Glomerular endothelial cell (primary cell): ENCODE results near the gene ARNT2. TPM values are rescaled to one million over a fixed set of nuclear protein-coding genes. Genes with fewer than 3 reads are reported as not detected.

Experiments
- DNase-seq: peaks from one replicate; pipeline ENCODE4 v3.0.0-alpha.2; 2011; ENCODE audit warnings: low read depth, low spot score; ENCODE audit errors: extremely low read depth
- total RNA-seq: library from RNA; depleted of rRNA; stranded (reverse); fragments of >200 nt; gene quantifications from 2 replicates; pipeline ENCODE4 v1.2.3, GENCODE V29; 2015

The ARNT2 gene
- total RNA-seq, 1 donor from 2014 or later: 1.3 TPM

DNA sequence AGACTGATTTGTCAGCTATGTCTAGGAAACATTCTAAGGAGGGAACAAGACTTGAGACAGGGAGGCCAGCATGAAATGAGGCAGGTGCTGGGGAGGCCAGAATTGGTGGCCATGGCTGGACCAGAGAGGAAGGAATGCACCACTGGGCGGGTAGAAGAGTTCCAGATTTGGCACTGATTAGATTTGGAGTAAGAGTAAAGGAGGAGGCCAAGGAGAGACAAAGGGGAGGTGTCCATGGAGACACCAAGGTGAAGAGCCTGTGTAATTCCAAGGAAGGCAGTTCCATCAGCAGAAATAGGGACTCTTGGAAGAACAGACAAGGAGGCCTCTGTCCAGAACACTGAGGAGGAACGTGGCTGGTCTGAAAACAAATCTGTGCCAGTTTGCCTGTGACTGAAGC is 1.8 kb downstream of the ARNT2 start:
- no peak for DNase-seq

DNA sequence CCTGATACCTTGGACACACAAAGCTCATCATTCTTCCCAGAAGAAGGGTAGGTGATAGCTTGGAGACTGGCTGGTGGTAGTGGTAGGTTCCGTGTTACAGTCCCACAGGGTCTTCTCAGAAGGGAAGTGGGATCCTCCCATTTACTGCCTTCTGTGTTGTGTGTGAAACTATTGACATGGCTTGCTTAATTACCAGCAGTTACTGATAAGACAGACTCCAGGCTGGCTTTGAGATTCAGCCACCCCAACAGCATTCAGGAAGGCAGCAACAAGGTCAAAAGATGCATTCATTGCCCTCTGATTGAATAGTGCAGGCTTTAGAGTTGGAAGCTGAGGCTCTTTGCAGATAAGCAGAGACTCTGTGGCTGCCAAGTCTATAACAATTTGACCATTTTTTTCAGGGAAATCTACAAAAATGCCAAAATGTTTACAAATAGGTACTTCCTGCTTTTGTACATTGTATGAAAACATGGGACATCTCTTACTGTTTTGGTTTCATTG is 7.7 kb downstream of the ARNT2 start:
- no peak for DNase-seq

DNA sequence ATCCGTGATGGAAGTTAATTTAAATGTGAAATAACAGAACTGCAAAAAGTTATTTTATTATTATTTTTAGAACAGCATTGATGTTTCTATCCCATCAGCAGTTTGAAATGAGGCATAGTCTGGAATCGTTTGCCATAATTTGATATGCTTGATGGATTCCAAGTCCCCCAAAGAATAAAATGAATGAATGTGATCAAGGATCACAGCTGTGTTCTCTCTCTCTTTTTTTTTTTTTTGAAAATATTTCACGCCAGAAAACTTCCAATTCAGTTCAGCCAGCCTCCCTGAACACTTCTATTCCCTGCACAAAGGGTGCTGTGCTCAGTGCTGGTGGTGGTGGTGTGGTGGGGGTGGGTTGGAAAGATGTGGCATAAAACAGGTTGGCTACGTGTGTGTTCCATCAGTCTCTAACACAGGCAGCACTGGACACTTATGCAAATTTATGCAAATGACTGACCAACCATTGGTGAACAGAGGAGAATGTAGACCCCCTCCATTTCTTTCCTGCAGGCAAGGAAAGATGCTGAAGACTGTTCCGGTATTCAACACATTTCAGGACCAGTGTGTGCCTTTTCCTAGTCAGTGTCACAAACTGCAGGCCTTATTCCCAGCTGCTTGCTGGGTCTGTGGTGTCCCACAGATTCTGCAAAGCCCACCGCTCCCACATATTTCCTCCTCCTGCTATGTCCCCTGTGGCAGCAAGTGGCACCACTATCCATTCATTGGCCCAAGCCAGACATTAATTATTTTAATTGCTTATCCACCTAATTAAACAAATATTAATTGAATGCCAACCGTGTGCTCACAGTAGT is 10.6 kb downstream of the ARNT2 start:
- no peak for DNase-seq

DNA sequence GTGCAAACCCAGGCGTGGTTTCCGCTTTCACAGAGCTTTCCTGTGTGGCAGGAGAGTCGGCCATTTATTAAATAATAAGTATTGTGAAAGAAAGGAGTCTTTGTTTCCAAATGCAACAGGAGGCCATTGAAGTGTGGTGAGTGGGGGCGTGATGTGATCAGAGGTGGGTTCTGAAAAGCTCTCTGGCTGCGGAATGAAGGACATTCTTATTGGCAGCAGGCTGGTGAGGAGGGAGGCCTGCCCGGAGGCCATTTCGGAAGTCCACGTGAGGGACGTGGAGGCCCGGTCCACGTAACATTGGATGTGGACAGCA is 11.1 kb downstream of the ARNT2 start:
- no peak for DNase-seq

DNA sequence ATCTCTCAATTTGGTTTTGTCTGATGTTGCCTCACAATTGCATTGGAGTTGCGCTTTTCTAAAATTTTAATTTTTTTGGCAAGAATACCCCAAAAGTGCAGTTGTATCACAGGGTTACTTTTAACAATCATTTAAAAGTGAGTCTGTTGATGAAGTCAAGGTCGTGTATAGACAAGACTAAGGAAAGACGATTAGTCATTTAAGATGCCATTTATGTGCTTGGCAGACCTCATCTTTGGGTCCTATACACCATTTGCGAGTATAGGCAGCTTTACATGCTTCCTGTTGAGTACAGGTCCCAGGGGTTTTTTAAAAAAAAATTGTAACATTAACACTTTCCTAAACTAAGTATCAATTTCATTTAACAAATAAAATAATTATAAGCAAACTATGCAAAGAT is 12.5 kb downstream of the ARNT2 start:
- DNase-seq: no peak

DNA sequence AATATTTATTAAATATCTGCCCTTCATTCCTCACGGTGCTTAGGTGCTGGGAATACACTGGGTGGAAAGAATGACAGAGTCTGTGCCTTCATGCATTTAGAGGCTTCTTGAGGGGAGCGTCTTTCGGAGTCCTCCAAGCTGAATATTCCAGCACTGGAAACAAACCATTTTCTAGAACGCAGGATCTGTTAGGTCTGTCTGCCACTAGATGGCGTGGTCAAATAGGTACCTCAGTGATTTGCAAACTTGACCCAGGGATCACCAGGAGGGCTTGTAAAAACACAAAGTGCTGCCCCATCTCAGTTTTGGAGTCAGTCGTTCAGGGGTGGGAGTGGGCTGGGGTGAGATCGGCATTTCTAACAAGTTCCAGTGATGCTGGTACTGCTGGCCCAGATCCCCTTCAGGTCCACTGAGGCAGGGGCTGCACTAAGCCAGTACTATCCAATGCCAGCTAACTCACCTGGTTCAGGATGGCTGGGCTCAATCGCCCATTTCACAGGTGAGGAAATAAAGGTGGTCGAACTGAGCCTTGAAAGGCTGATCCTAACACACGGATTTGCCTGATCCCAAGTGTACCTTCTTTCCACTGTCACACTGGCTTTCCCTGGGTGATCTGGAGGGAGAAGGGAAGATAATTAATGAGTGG is 14.8 kb downstream of the ARNT2 start:
- DNase-seq: peak; percentile 16

DNA sequence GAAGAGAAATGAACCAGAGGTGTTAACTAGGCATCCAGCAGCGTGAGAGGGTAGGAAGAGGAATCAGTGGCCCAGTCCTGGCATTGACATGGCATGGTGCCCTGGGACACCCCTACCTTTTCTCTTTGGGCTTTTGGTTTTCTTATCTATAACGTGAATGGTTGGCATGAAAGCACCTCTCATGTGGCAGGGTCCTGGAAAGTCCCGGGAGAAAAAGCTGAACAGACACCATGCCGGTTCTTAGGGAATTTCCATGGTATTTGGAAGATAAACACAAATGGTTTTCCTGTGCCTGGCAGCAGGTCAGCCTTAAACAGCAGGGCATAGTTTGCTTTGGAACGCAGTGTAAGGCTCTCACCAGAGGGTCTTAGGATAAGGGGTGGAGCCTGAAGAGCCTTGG is 15.4 kb downstream of the ARNT2 start:
- DNase-seq: no peak

DNA sequence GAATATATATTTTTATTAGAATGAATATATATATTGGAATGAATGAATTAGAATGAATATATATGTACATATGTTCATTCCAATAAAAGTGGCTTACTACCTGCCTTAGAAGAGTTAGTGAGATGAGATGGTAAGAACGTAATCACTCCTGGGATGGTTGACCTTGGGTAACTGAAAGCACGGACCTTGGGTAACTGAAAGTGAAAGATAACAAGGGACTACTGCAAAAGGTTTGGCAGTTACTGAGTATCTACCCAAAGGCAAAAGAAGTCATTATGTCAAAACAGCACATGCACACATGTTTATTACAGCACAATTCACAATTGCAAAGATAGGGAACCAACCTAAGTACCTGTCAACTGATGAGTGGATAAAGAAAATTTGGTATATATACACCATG is 16.5 kb downstream of the ARNT2 start:
- DNase-seq: no peak

DNA sequence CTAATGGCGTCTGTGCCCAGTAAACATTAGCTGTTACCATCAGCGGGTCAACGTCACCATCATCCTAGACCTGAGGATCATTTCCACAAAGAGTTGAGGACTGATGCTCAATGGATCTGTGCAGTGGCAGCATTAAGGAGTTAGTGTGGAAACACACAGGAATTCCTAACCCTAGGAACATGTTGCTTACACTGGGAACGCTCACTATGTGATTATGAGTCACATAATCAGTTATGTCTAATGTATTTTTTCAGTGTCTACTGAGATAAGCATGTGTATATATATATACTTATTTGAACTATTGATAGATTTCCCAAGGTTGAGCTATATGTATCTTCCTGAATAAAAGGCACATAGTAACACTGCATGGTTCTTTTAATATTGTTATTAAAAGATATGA is 19.0 kb downstream of the ARNT2 start:
- no peak for DNase-seq

DNA sequence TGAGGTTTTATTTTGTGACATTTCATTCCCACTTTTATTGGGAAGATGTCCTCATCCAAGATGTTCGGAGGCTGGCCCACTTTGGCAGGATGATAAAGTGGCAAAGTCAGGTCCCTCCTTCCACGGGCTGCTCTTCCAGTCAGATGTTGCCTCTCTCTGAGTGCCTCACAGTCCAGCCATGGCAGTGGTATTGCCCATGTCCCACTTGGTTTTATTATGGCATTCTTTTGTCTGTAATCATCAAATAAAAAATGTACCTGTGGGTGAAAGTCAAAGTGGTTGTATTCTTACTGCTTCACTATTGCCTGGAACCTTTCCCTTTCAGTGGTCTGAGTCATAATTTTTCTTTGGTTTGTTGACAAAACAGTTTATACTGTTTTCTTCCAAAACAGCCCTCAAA is 20.2 kb downstream of the ARNT2 start:
- DNase-seq: no peak

DNA sequence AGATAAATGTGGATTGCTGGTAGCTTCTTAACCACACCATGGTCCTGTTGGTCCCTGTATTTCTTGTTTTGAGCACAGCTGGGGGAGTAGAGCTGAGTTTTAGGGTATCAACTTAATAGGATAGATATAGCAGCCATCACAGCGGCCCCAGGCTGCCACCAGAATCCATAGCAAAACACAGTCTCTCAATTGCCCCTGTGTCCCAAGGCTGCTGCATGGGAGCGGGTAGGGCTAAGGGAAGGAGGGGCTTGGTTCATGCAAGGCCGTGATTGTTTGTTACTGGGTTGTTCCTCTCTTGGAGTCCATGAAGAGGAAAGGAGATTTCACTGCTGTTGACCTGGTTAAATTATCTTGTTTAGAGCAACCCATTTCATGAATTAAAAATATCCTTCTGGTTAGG is 22.1 kb downstream of the ARNT2 start:
- no peak for DNase-seq

DNA sequence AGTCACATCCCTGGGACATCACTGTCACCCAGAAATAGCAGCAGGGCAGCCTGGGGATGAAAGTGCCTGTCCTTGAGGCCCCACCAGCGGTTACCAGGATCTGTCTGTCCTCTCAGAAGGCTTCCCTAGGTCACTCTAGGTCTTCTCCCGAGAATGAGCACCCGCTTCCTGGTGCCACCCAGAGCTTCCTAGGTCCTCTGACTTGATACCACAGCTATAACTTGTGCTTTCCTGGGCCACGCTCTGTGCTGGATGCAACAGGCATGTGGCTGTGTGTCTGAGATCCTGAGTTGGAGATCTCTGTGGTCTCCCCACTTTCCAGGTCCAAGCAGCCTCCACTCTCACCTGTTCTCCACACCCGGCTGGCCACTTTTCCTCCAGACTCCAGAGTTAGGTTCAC is 25.8 kb downstream of the ARNT2 start:
- DNase-seq: no peak

DNA sequence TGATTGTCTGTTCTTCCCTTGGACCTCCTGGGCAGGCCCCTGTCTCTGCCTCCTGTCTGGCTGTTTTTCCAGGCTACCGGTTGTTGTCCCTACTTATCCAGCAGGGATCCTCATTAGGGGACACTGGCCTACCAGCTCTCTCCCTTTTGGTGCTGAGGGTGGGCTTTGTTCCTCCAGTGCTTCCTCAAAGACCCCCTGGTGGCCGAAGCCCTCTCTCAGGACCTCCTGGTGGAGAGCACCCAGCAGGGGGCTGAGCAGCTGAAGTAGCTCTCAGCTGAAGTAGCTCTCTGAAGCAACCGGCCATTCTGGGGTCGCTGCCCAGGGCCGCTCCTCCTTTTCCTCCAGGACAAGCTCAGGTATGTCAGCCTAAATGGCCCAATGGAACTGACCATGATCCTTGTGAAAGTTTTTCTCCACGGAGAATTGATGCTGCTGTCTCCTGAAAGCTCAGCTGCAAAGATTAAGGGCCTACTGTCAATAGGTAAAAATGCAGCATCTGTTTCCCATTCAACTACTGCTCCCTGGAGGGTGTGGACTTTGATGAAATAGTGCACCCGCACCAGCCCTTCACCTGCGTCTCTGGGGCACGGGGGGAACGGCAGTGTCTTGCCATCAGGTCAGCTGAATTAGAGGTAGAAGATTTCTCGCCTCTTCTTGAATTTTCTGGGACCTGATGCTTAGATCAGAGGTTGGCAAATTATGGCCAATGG is 27.6 kb downstream of the ARNT2 start:
- DNase-seq: no peak

DNA sequence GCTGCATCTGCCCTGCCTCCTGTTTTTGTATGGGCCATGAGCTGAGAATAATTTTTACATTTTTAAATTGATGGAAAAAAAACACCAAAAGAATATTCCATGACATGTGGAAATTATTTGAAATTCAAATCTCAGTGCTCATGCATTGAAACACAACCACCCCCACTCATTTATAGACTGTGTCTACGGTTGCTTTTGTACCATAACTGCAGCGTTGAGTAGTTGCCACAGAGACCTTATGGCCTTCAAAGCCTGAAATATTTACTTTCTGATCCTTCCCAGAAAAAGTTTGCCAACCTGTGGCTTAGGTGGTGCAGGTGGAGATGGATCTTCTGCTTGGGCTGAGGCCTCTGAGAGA is 28.1 kb downstream of the ARNT2 start:
- no peak for DNase-seq

DNA sequence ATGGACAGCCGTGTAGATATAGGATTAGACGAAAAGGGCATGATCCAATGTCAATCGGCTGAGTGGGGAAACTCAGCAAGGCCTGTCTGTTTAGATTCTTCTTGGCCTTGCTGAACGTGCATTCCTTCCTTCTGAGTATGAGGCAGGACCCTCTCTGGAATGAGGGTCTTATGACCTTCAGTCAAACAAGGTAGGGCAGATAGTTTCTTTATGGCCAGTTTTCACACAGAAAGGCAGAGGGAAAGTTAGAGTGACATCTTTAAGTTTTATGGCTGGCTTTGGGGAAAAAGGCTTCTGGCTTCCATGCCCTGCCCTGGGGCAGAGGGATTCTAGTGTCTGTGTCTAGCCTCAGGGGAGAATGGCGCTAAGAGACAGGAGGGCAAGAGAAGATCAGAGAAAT is 29.7 kb downstream of the ARNT2 start:
- DNase-seq: no peak

DNA sequence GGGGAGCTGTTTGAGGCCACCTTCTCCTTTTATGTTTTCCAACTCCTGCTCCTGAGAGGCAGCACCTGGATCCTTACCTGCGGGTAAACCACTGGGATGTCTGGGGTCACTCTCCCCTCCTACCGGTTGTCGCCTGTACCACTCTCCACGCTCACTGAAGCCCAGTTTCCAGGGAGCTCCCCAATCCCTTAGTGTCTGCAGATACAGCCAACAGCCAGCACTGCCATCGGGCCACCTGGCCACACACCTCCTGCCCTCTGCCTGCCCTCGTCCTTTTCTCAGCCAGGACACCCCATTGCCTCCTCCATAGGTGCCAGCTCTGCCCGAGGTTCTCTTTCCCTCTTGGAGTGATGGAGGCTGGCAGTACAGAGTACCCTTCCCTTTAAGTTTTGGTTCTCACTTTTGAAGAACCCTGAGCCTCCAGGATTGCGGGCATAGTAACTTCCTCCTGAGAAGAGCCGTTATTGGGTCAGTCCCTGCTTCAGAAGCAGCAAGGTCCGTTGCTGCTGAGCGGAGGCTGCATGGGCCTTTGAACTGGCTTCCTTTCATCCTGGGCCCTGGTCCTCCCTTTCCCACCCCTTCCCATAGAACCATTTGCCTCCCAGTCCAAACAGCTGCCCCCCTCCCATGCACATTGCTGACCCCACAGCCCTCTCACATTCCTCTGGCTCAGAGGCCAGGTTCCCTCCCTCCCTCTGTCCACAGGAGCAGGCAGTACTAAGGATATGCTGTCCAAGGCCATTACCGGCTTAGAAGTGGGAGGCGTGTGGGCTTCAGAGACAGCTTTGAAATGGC is 30.9 kb downstream of the ARNT2 start:
- no peak for DNase-seq

DNA sequence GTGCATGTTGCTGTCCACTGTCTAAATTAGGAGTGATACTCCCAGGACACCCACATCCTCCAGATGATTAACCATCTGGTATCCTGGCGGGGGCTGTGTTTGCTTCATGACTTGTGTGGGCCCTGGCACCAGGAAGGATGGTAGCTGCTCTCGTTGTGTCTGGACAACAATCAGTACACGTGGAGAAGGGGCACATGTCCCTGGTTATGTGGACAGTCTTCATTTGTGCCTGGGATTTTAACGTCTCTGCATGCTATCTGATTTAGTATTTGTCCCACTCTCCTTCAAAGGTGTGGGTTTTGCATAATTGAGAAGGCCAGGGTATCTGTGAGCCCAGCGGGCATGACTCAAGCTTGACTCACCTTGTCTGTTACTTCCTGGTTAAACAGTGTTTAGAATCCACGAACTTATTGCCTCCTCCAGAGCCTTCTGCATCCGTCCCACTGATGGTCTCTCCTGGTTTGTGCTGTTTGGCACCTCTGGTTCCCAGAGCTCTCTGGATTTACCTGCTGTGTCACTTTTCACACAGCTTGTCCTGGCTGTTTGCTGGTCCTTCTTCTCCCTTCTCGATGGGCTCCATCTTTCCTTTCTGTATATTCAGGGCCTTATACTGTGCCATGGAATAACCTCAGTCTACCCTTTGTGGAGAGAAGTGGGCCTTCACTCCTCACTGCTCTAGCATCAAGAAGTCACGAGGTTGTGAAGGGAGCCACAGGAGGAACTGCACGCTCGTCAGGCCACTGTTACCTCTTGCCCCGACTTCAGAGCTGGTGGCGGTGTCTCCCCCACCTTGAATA is 32.5 kb downstream of the ARNT2 start:
- no peak for DNase-seq

DNA sequence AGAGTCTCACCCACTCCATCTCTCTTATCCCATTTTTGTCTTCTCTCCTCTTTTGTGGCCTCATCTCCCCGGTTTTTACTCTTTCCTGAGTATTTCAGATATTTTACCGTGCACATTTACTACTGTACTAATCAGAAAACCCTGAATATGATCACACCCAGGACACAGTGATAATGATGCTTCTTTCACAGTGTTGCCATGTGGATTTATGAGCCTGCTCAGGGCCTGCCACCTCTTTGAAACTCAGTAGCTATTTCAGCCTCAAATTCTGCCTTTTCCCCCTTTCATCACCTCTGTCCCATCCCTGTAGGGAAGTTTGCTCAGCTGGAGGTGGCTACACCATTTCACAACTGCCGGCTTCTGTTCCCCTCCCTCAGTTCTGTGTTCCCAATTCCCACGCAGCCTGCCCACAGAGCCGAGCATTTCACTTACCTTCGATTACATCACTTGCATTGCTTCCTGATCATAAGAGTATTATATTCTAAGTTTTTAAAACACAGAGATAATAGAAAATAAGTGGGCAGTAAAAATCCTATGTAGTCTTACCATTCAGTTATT is 33.2 kb downstream of the ARNT2 start:
- no peak for DNase-seq

DNA sequence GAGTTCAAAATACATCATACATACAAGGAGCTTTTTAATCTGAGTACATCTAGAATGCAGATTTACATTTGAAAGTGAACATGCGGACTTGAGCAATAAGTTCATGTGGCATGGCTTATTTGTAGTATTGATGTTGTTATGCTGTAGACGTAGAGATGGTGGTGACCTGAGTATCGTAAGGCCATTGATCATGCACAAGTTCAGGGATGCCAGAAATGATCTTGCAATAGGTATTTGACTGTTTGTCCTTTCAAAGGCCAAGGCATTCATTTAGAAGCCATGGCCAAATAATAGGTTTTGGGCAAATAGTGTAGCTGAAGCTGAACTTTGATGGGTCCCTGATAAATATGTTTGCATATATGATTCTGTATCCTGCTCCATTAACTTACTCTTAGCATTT is 35.0 kb downstream of the ARNT2 start:
- no peak for DNase-seq

DNA sequence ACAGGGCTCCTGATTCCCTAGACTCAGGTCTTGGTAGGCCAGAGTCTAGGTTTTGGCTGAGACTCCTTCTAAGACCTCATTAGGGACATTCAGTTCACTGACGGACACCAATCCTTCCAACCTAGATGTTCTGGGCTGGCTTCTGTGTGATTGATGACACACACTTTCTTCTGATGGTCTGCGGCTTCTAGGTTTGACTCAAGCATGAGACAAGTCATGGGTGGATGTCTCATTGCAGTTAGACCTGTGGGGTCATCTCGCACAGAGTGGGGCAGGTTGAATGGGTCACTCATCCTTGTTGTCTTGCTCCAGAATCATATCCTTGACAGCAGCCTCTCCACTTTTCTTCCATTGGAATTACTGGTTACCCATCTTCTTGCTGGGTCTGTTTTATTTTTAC is 35.8 kb downstream of the ARNT2 start:
- DNase-seq: no peak
